Fibroblast of lung (primary cell): ENCODE results near the gene XAGE5. TPM values are rescaled to one million over a fixed set of nuclear protein-coding genes. Genes with fewer than 3 reads are reported as not detected.
"Not testable (repeated sequence)": the region's sequence is repeated elsewhere in the genome, so short reads cannot be mapped to it uniquely, and the experiment has no call there.

ENCODE experiments used
- DNase-seq, 2 donors: peaks; one replicate each; pipeline versions ENCODE4 v3.0.0 to v3.0.0-alpha.2; 2010; ENCODE audit warnings: low read depth in 2 of 2
- H2AFZ ChIP-seq: 2 replicates; pipeline ENCODE4 v1.5.1; 2012; ENCODE audit warnings: low read length, control low read depth, inconsistent platforms
- H3K27ac ChIP-seq: 2 replicates; pipeline ENCODE4 v1.5.1; 2011; ENCODE audit warnings: low read length, control low read depth; ENCODE audit not compliant: insufficient read depth
- H3K27me3 ChIP-seq: 2 replicates; pipeline ENCODE4 v1.5.1; 2011; ENCODE audit warnings: mild to moderate bottlenecking, low read length; ENCODE audit not compliant: control insufficient read depth, insufficient read depth
- H3K36me3 ChIP-seq: 2 replicates; pipeline ENCODE4 v1.5.1; 2011; ENCODE audit warnings: low read length; ENCODE audit not compliant: control insufficient read depth, insufficient read depth
- H3K4me1 ChIP-seq: 2 replicates; pipeline ENCODE4 v1.5.1; 2011; ENCODE audit warnings: low read length; ENCODE audit not compliant: control insufficient read depth, insufficient read depth; ENCODE audit errors: extremely low read depth
- H3K4me2 ChIP-seq: 2 replicates; pipeline ENCODE4 v1.5.1; 2011; ENCODE audit warnings: low read length, control low read depth; ENCODE audit not compliant: insufficient read depth; ENCODE audit errors: extremely low read depth
- H3K4me3 ChIP-seq, 4 experiments: fragments of 200-600 bp in 1 of 4; sonication (generic) in 1 of 4; replicated peaks in 1 of 4; 2 replicates each; pipeline ENCODE4 v1.5.1; 2011 to 2016; ENCODE audit warnings: low read length in 4 of 4, low read depth in 3 of 4, mild to moderate bottlenecking in 3 of 4, control low read depth in 2 of 4, inconsistent platforms in 1 of 4, mixed read lengths in 1 of 4; ENCODE audit not compliant: insufficient read depth in 1 of 4; ENCODE audit errors: control extremely low read depth in 1 of 4
- H3K79me2 ChIP-seq: 2 replicates; pipeline ENCODE4 v1.5.1; 2012; ENCODE audit warnings: mild to moderate bottlenecking, low read length, inconsistent platforms; ENCODE audit not compliant: control insufficient read depth, insufficient read depth
- H3K9ac ChIP-seq: 2 replicates; pipeline ENCODE4 v1.5.1; 2011; ENCODE audit warnings: mild to moderate bottlenecking, low read length, control low read depth; ENCODE audit not compliant: insufficient read depth
- H3K9me3 ChIP-seq: 2 replicates; pipeline ENCODE4 v1.5.1; 2012; ENCODE audit warnings: low read depth, low read length; ENCODE audit not compliant: control insufficient read depth, insufficient read depth
- H4K20me1 ChIP-seq: 2 replicates; pipeline ENCODE4 v1.5.1; 2011; ENCODE audit warnings: low read length; ENCODE audit not compliant: control insufficient read depth, insufficient read depth; ENCODE audit errors: extremely low read depth
- CTCF ChIP-seq, 2 donors: IDR thresholded peaks in 1 of 2; conservative IDR thresholded peaks in 1 of 2; 1 replicate in 1 of 2; 2 replicates in 1 of 2; pipeline ENCODE4 v1.5.1; 2011 to 2012; ENCODE audit warnings: low read length in 2 of 2, control low read depth in 1 of 2, inconsistent platforms in 1 of 2, low read depth in 1 of 2, mild to moderate bottlenecking in 1 of 2
- EZH2 ChIP-seq: IDR thresholded peaks from 2 replicates; pipeline ENCODE4 v1.5.1; 2012; ENCODE audit warnings: low read length, control low read depth, mild to moderate bottlenecking; ENCODE audit errors: missing control alignments
- polyA minus RNA-seq: library from RNA; depleted of rRNA, polyadenylated mRNA; stranded (reverse); fragments of >200 nt; gene quantifications from 2 replicates; pipeline ENCODE4 v1.2.3, GENCODE V29; 2011; ENCODE audit warnings: low replicate concordance
- polyA plus RNA-seq, 2 donors: library from polyadenylated mRNA; depleted of rRNA in 1 of 2; stranded (reverse) in 1 of 2; unstranded in 1 of 2; fragments of >200 nt; gene quantifications; 2 replicates each; pipeline ENCODE4 v1.2.1, GENCODE V29; 2011 to 2012; ENCODE audit warnings: missing spikeins in 1 of 2
- total RNA-seq: library from RNA; depleted of rRNA; stranded (reverse); fragments of >200 nt; gene quantifications from 2 replicates; pipeline ENCODE4 v1.2.1, GENCODE V29; 2014

XAGE5 gene
- total RNA-seq (not detected in 2 replicates), polyA plus RNA-seq (not detected in 2 replicates), polyA minus RNA-seq (not detected in 2 replicates)
- not detected in 2 replicates for polyA plus RNA-seq (2012)

GRCh38 chrX:52811065-52811625 is at the start of gene XAGE5:
Gene XAGE5 (plus strand): TSS chrX:52811287. CDS start chrX:52812567, 1,280 bp downstream.
- H3K4me3 ChIP-seq: no peak within 1 kb of the TSS
- H3K9me3 ChIP-seq: no peaks in the 10 kb centered on the region
- H3K27ac ChIP-seq: no peak within 1 kb of the TSS
- H3K36me3 ChIP-seq: no peaks in the 10 kb centered on the region
- no peak within 1 kb of the TSS for H3K9ac ChIP-seq
- H3K27me3 ChIP-seq: no peaks in the 10 kb centered on the region
- TF ChIP-seq EZH2 (no peak), CTCF (conservative IDR thresholded peaks at IDR 0.05 in 1 of 2, IDR thresholded peaks at IDR 0.05 in 1 of 2; ENCODE audit: low read depth in 1 of 2, low read length in 2 of 2) (no peak)
- H3K4me1 ChIP-seq: no peaks in the 10 kb centered on the region
- no peak within 1 kb of the TSS for H2AFZ ChIP-seq
- DNase-seq: no peak
- H3K79me2 ChIP-seq: no peaks in the 10 kb centered on the region
- no peaks in the 10 kb centered on the region for H4K20me1 ChIP-seq
- H3K4me2 ChIP-seq: no peak within 1 kb of the TSS

GRCh38 chrX:52765983-52766382 is 45.1 kb upstream of the XAGE5 start:
- H3K4me1 ChIP-seq, H2AFZ ChIP-seq, H3K9me3 ChIP-seq, H3K36me3 ChIP-seq, H3K79me2 ChIP-seq, H3K9ac ChIP-seq, H3K27ac ChIP-seq, H3K4me3 ChIP-seq, H4K20me1 ChIP-seq, H3K4me2 ChIP-seq, H3K27me3 ChIP-seq, DNase-seq: not testable (repeated sequence)

- H3K36me3 ChIP-seq, H3K9me3 ChIP-seq, H3K27me3 ChIP-seq, H3K79me2 ChIP-seq, H3K4me3 ChIP-seq, H2AFZ ChIP-seq, H3K4me2 ChIP-seq, DNase-seq, H4K20me1 ChIP-seq, H3K27ac ChIP-seq, H3K9ac ChIP-seq, H3K4me1 ChIP-seq: not testable (repeated sequence)
Observed at GRCh38 chrX:52773504-52773903, 37.6 kb upstream of the XAGE5 start.

GRCh38 chrX:52797327-52797726 is 13.8 kb upstream of the XAGE5 start, which contains the start of gene SPANXN5:
Gene SPANXN5 (minus strand): TSS chrX:52797427. CDS start chrX:52797348, 79 bp downstream.
- H3K4me3 ChIP-seq, H3K79me2 ChIP-seq, H3K4me1 ChIP-seq, H2AFZ ChIP-seq, H3K9me3 ChIP-seq, H3K27ac ChIP-seq, H4K20me1 ChIP-seq, H3K36me3 ChIP-seq, H3K4me2 ChIP-seq, H3K27me3 ChIP-seq, DNase-seq, H3K9ac ChIP-seq: not testable (repeated sequence)

- not testable (repeated sequence) for H3K4me3 ChIP-seq, H3K27me3 ChIP-seq, H4K20me1 ChIP-seq, DNase-seq, H3K79me2 ChIP-seq, H2AFZ ChIP-seq, H3K9ac ChIP-seq, H3K27ac ChIP-seq, H3K36me3 ChIP-seq, H3K9me3 ChIP-seq, H3K4me2 ChIP-seq, H3K4me1 ChIP-seq
Observed at GRCh38 chrX:52804876-52805275, 6.2 kb upstream of the XAGE5 start.
